IPS DF 6.9 (cell line): ENCODE data around the gene SVOPL.

Experiments
- DNase-seq: peaks from one replicate; pipeline ENCODE4 v3.0.0-alpha.2; 2013; ENCODE audit warnings: low read depth, low spot score
- H3K27ac ChIP-seq: one replicate; pipeline ENCODE4 v1.5.1; 2013; ENCODE audit warnings: low read length, control low read depth
- H3K27me3 ChIP-seq: 2 replicates; pipeline ENCODE4 v1.6.1; 2013; ENCODE audit warnings: mild to moderate bottlenecking, low read length; ENCODE audit not compliant: control insufficient read depth, insufficient read depth
- H3K36me3 ChIP-seq: 2 replicates; pipeline ENCODE4 v1.6.1; 2013; ENCODE audit warnings: low read length; ENCODE audit not compliant: control insufficient read depth, insufficient read depth
- H3K4me1 ChIP-seq: 2 replicates; pipeline ENCODE4 v1.6.1; 2013; ENCODE audit warnings: low read length; ENCODE audit not compliant: control insufficient read depth, insufficient read depth
- H3K4me3 ChIP-seq: 2 replicates; pipeline ENCODE4 v1.5.1; 2013; ENCODE audit warnings: mild to moderate bottlenecking, low read length
- H3K9me3 ChIP-seq: 2 replicates; pipeline ENCODE4 v1.6.1; 2013; ENCODE audit warnings: low read length, inconsistent platforms; ENCODE audit not compliant: control insufficient read depth, insufficient read depth
- WGBS: extraction: QIAGEN DNeasy Blood & Tissue Kit; methylation state at CpG from one replicate; pipeline ENCODE4 v1.1.7; 2013; ENCODE audit warnings: mixed read lengths, missing lambda C conversion rate; ENCODE audit not compliant: insufficient read length, insufficient coverage; 5-methylcytosine and 5-hydroxymethylcytosine counted together

Gene SVOPL

GRCh38 chr7:138551102-138551501 is 150.1 kb downstream of the SVOPL start:
- Histone ChIP-seq H3K27me3 (no peaks in the 10 kb centered on the region), H3K27ac (no peak overlapping the region), H3K4me1 (no peaks in the 10 kb centered on the region), H3K4me3 (no peak overlapping the region), H3K9me3 (no peaks in the 10 kb centered on the region; the same call in 1 of the 2 replicates), H3K36me3 (peaks cover 37% of the 10 kb centered on the region; the same call in 1 of the 2 replicates)
- DNase-seq: no peak
- no CpG with 5 or more reads among the region's 3 CpGs for WGBS

GRCh38 chr7:138550337-138550736 is 150.8 kb downstream of the SVOPL start:
- WGBS: no CpG with 5 or more reads among the region's 3 CpGs
- Histone ChIP-seq H3K4me1 (no peaks in the 10 kb centered on the region), H3K27me3 (no peaks in the 10 kb centered on the region), H3K4me3 (no peak overlapping the region), H3K36me3 (peaks cover 36% of the 10 kb centered on the region; the same call in 1 of the 2 replicates), H3K9me3 (no peaks in the 10 kb centered on the region), H3K27ac (no peak overlapping the region)
- DNase-seq: no peak

- DNase-seq: no peak
- H3K9me3 ChIP-seq: no peaks in the 10 kb centered on the region
- no CpG with 5 or more reads among the region's 1 CpG for WGBS
- no peaks in the 10 kb centered on the region for H3K4me1 ChIP-seq
- H3K4me3 ChIP-seq: no peak overlapping the region
- H3K27me3 ChIP-seq: no peaks in the 10 kb centered on the region
- no peak overlapping the region for H3K27ac ChIP-seq
- peaks cover 32% of the 10 kb centered on the region; the same call in 1 of the 2 replicates for H3K36me3 ChIP-seq
Measured at GRCh38 chr7:138549082-138549481, 152.1 kb downstream of the SVOPL start.

- Histone ChIP-seq H3K9me3 (no peaks in the 10 kb centered on the region), H3K36me3 (peaks cover 22% of the 10 kb centered on the region; the same call in 1 of the 2 replicates), H3K27me3 (no peaks in the 10 kb centered on the region), H3K27ac (no peak overlapping the region), H3K4me1 (no peaks in the 10 kb centered on the region), H3K4me3 (no peak overlapping the region)
- WGBS: no CpG with 5 or more reads among the region's 2 CpGs
- DNase-seq: no peak
Measured at GRCh38 chr7:138546829-138547228, 154.3 kb downstream of the SVOPL start.

GRCh38 chr7:138546064-138546619 is 155.0 kb downstream of the SVOPL start:
- Histone ChIP-seq H3K27me3 (no peaks in the 10 kb centered on the region), H3K4me1 (no peaks in the 10 kb centered on the region), H3K4me3 (no peak overlapping the region), H3K9me3 (no peaks in the 10 kb centered on the region), H3K36me3 (peaks cover 21% of the 10 kb centered on the region; the same call in 1 of the 2 replicates), H3K27ac (no peak overlapping the region)
- no CpG with 5 or more reads among the region's 5 CpGs for WGBS
- DNase-seq: no peak

GRCh38 chr7:138545123-138545522 is 156.0 kb downstream of the SVOPL start:
- no peak for DNase-seq
- H3K9me3 ChIP-seq: no peaks in the 10 kb centered on the region
- H3K4me1 ChIP-seq: no peaks in the 10 kb centered on the region
- H3K4me3 ChIP-seq: no peak overlapping the region
- 100% methylated on average over 3 of the region's 6 CpGs for WGBS
- H3K27ac ChIP-seq: no peak overlapping the region
- H3K27me3 ChIP-seq: no peaks in the 10 kb centered on the region
- peaks cover 18% of the 10 kb centered on the region; the same call in 1 of the 2 replicates for H3K36me3 ChIP-seq
